K562 (cell line): ENCODE data around the gene LXN. TPM values are rescaled to one million over a fixed set of nuclear protein-coding genes. Genes with fewer than 3 reads are reported as not detected.

Source experiments
- ATAC-seq: fragments of 200-7000 bp; cut with Tn5 transposase; 3 replicates; pipeline ENCODE4 v1.9.1; 2020; ENCODE audit warnings: moderate library complexity
- BruUV-seq: library from RNA; stranded (reverse); fragments of 400-500 nt; replicated peaks from 2 replicates; lab custom pipeline; 2021; lab: Mats Ljungman, UMichigan
- CTCF ChIA-PET: fragments of 300-600 bp; formaldehyde crosslinking; extraction: SDS; loops from one replicate; lab custom pipeline; 2021; ENCODE audit warnings: low intra/inter-chr PET ratio; lab: Yijun Ruan, JAX
- POLR2A ChIA-PET: fragments of 300-600, 350-650 bp; sonication (Branson Sonifier 250); formaldehyde crosslinking; extraction: SDS; loops from one replicate; lab custom pipeline; 2021; ENCODE audit warnings: antibody characterized with exemption, inconsistent platforms; lab: Yijun Ruan, JAX
- DNase-seq, 4 experiments: peaks; one replicate each; pipeline versions ENCODE4 v3.0.0 to v3.0.0-alpha.2; 2011 to 2018; ENCODE audit warnings: low spot score in 3 of 4, mixed read lengths in 3 of 4; ENCODE audit errors: extremely low read depth in 1 of 4
- FAIRE-seq: peaks from 2 replicates; lab custom pipeline; 2011; peaks lifted over from hg19 to GRCh38; lab: Jason Lieb, UNC
- H2AFZ ChIP-seq: 2 replicates; pipeline ENCODE4 v1.6.0; 2011; ENCODE audit warnings: low read depth, low read length, control low read depth, inconsistent platforms
- H3K27ac ChIP-seq: fragments of 200-600 bp; 3 replicates; pipeline ENCODE4 v1.8.0; 2011; ENCODE audit warnings: low read depth, mild to moderate bottlenecking, control low read depth, inconsistent platforms, low read length, moderate library complexity, mixed read lengths; ENCODE audit errors: extremely low read depth
- H3K27me3 ChIP-seq, 2 experiments: fragments of 300-600 bp in 1 of 2; 2 replicates in 1 of 2; 3 replicates in 1 of 2; pipeline versions ENCODE4 v1.6.0 to v1.8.0; 2011; ENCODE audit warnings: inconsistent platforms in 2 of 2, low read length in 2 of 2, mild to moderate bottlenecking in 1 of 2, mixed read lengths in 1 of 2, moderate library complexity in 1 of 2; ENCODE audit not compliant: control insufficient read depth in 2 of 2, insufficient read depth in 2 of 2
- H3K36me3 ChIP-seq: fragments of 300-600 bp; 3 replicates; pipeline ENCODE4 v1.8.0; 2011; ENCODE audit warnings: mild to moderate bottlenecking, low read length, inconsistent platforms; ENCODE audit not compliant: control insufficient read depth, insufficient read depth
- H3K4me1 ChIP-seq, 2 experiments: fragments of 200-600 bp in 1 of 2; replicated peaks in 1 of 2; 2 replicates in 1 of 2; 3 replicates in 1 of 2; pipeline versions ENCODE4 v1.5.1 to v1.8.0; 2011; ENCODE audit warnings: inconsistent platforms in 2 of 2, low read length in 2 of 2, mild to moderate bottlenecking in 1 of 2, mixed read lengths in 1 of 2, moderate library complexity in 1 of 2; ENCODE audit not compliant: control insufficient read depth in 2 of 2, insufficient read depth in 2 of 2
- H3K4me2 ChIP-seq: 2 replicates; pipeline ENCODE4 v1.6.1; 2011; ENCODE audit warnings: low read length, control low read depth, inconsistent platforms, mixed read lengths; ENCODE audit not compliant: insufficient read depth
- H3K4me3 ChIP-seq: fragments of 200-600 bp; sonication (generic), shearing (Covaris generic); 2 replicates; pipeline ENCODE4 v1.5.1; 2016; ENCODE audit warnings: control low read depth, inconsistent platforms
- H3K79me2 ChIP-seq: fragments of 200-600 bp; 3 replicates; pipeline ENCODE4 v1.8.0; 2011; ENCODE audit warnings: low read length, inconsistent platforms; ENCODE audit not compliant: control insufficient read depth, insufficient read depth
- H3K9ac ChIP-seq, 2 experiments: 2 replicates each; pipeline versions ENCODE4 v1.6.0 to v1.6.1; 2011; ENCODE audit warnings: low read depth in 2 of 2, low read length in 2 of 2, control low read depth in 1 of 2, inconsistent platforms in 1 of 2, mild to moderate bottlenecking in 1 of 2, mixed read lengths in 1 of 2; ENCODE audit not compliant: insufficient read depth in 1 of 2
- H3K9me1 ChIP-seq: one replicate; pipeline ENCODE4 v1.6.0; 2011; ENCODE audit warnings: inconsistent platforms, mild to moderate bottlenecking, low read length, moderate library complexity; ENCODE audit not compliant: control insufficient read depth, insufficient read depth
- H3K9me3 ChIP-seq: replicated peaks from 2 replicates; pipeline ENCODE4 v1.5.1; 2011; ENCODE audit warnings: low read depth, low read length, inconsistent platforms; ENCODE audit not compliant: control insufficient read depth, insufficient read depth
- H4K20me1 ChIP-seq: replicated peaks from 2 replicates; pipeline ENCODE4 v1.6.1; 2011; ENCODE audit warnings: low read length, inconsistent platforms, mixed read lengths; ENCODE audit not compliant: control insufficient read depth, insufficient read depth
- PCBP1 ChIP-seq: fragments of 200-400 bp; formaldehyde crosslinking; IDR thresholded peaks from 2 replicates; pipeline ENCODE4 v1.6.1; 2018; ENCODE audit warnings: mild to moderate bottlenecking, low read depth, low read length; ENCODE audit not compliant: poor library complexity, severe bottlenecking
- POLR2H ChIP-seq: IDR thresholded peaks from 2 replicates; pipeline ENCODE4 v1.6.1; 2016; ENCODE audit warnings: missing genetic modification characterization, low read depth, mild to moderate bottlenecking, control low read depth, missing compliant biosample characterization, moderate library complexity
- SIN3A ChIP-seq, 2 experiments: fragments of 150-350 bp in 1 of 2; IDR thresholded peaks; 2 replicates each; pipeline ENCODE4 v1.6.1; 2011 to 2016; ENCODE audit warnings: borderline replicate concordance in 2 of 2, low read depth in 2 of 2, low read length in 2 of 2, mild to moderate bottlenecking in 2 of 2, moderate library complexity in 2 of 2; ENCODE audit not compliant: control insufficient read depth in 1 of 2
- STAT5B ChIP-seq: fragments of 250-450 bp; sonication (Bioruptor Pico); IDR thresholded peaks from 2 replicates; pipeline ENCODE4 v1.8.0; 2021; ENCODE audit warnings: mild to moderate bottlenecking, inconsistent platforms
- ZNF717 ChIP-seq: fragments of 250-450 bp; sonication (Bioruptor Pico); IDR thresholded peaks from 2 replicates; pipeline ENCODE4 v1.5.0; 2021
- WGBS: fragments of 100-300 bp; shearing (Covaris generic); methylation state at CpG from one replicate; pipeline ENCODE4 v1.1.6; 2016; ENCODE audit warnings: low coverage, mixed read lengths; ENCODE audit not compliant: insufficient coverage; ENCODE audit errors: missing lambda C conversion rate; 5-methylcytosine and 5-hydroxymethylcytosine counted together
- in situ Hi-C: fragments of 300-500 bp; cut with MboI; formaldehyde crosslinking; loops from 4 replicates; pipeline ENCODE4 v1.15.0; 2018; ENCODE audit warnings: inconsistent platforms, mixed read lengths
- intact Hi-C: fragments of 100-400 bp; cut with micrococcal nuclease; formaldehyde crosslinking; loops from 2 replicates; pipeline ENCODE4 v1.14.2; 2022
- polyA plus RNA-seq, 8 experiments: library from polyadenylated mRNA; depleted of rRNA in 4 of 8; stranded (reverse) in 5 of 8; unstranded in 3 of 8; fragments of >200 nt; fragmentation: Nextera tagmentation in 2 of 8; fragmentation: Illumina TruSeq in 1 of 8; extraction: Ambion mirVana in 2 of 8; extraction: Trizol in 1 of 8; gene quantifications; 2 replicates each; pipeline versions ENCODE4 v1.2.1 to v1.2.3, GENCODE V29; 2011 to 2014; ENCODE audit warnings: inconsistent platforms in 1 of 8, missing spikeins in 1 of 8
- total RNA-seq, 7 experiments: library from RNA; depleted of rRNA in 6 of 7; stranded (reverse); fragments of >200 nt in 6 of 7; fragmentation: Illumina TruSeq in 2 of 7; extraction: Trizol in 2 of 7; gene quantifications; 2 replicates each; pipeline versions ENCODE4 v1.2.1 to v1.2.3, GENCODE V29; 2011 to 2021; ENCODE audit warnings: low replicate concordance in 1 of 7
- TF ChIP-seq, protein P1 (sequence below): sonication (generic); formaldehyde crosslinking; IDR thresholded peaks from 2 replicates; pipeline ENCODE4 v1.9.0; 2022; ENCODE audit warnings: mild to moderate bottlenecking, missing genetic modification reagents

LXN gene
- total and polyA plus RNA-seq, 9 of the 15 experiments (the other 6 are each of a cell fraction or from before 2014, with no cell fraction given) = 0.08 to 0.13 TPM; not detected in 7

DNA sequence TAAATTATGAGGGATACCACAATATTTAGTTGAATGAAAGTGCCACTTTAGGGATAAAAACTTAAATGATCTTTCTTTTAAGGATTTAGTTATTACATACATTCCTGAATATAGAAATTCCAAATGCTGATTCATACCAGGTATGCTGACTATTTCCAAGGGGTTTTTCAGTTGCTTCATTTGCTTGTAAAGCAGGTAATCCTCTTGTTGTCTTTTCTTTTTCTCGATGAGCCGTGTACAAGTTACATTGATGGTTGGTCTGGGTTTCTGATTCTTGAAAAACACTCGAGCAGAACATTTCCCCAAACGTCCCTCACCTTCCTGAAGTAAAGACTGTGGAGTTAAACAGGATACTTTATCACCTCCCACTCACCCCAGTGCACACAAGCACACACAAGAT, 38.2 kb upstream of the LXN start:
- TF ChIP-seq SIN3A (IDR thresholded peaks at IDR 0.05; ENCODE audit: borderline replicate concordance in 2 of 2, control insufficient read depth in 1 of 2, low read depth in 2 of 2, low read length in 2 of 2) = no peak
- no peak for TF ChIP-seq ZNF717 (CRISPR knock-in tag)
- no peak for TF ChIP-seq PCBP1
- no peak for TF ChIP-seq STAT5B (CRISPR knock-in tag)
- TF ChIP-seq, protein P1, sequence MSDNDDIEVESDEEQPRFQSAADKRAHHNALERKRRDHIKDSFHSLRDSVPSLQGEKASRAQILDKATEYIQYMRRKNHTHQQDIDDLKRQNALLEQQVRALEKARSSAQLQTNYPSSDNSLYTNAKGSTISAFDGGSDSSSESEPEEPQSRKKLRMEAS (CRISPR knock-in tag) = no peak
- no peak for TF ChIP-seq POLR2H (tag)
- no peak for DNase-seq
- 65% methylated on average over 4 of the region's 4 CpGs for WGBS
- intact Hi-C loops (no loop called here), in situ Hi-C loops (no loop called here)
- Histone ChIP-seq H3K9ac (no peak overlapping the region), H3K79me2 (no peaks in the 10 kb centered on the region), H2AFZ (no peak overlapping the region), H3K9me3 (no peaks in the 10 kb centered on the region), H4K20me1 (no peaks in the 10 kb centered on the region), H3K36me3 (peaks cover 55% of the 10 kb centered on the region), H3K4me2 (no peak overlapping the region), H3K4me3 (no peak overlapping the region), H3K4me1 (peaks cover 3 to 16% of the 10 kb centered on the region in 2 experiments; a peak in 3 of 5 replicates), H3K27me3 (no peaks in the 10 kb centered on the region), H3K9me1 (no peaks in the 10 kb centered on the region), H3K27ac (no peak overlapping the region)
- POLR2A ChIA-PET = interaction anchor here (1.4 kb wide), 1 partner anchor 31 kb away, joined by 7 read pairs; no protein-coding TSS in a partner anchor
- no peak for ATAC-seq
- CTCF ChIA-PET = no interaction called here
- no TSS peak for BruUV-seq
- no peak for FAIRE-seq
